ENCODE data around the gene STEAP3.
A peak's percentile ranks its signal among the peaks of the same experiment; 100 is the strongest.
"Not testable (repeated sequence)": the region's sequence is repeated elsewhere in the genome, so short reads cannot be mapped to it uniquely, and the experiment has no call there.

The STEAP3 gene

DNA sequence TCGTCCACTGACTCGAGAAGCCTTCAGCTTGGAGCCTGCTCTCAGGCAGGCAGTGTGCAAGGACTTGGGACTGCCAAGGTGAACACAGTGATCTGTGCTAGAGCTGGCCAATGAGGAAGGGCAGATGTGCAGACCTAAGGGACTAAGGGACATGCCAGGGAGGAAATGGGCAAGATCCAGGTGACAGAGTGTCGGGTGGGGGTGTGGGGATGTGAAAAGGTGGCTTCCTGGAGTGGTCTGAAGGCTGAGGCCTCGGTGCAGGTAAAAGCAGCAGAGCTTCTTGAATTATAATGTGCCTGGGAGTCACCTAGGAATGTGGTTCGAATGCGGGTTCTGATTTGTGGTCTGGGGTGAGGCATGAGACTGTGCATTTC lies 42.0 kb downstream of the STEAP3 start:
- no peak for DNase-seq

DNA sequence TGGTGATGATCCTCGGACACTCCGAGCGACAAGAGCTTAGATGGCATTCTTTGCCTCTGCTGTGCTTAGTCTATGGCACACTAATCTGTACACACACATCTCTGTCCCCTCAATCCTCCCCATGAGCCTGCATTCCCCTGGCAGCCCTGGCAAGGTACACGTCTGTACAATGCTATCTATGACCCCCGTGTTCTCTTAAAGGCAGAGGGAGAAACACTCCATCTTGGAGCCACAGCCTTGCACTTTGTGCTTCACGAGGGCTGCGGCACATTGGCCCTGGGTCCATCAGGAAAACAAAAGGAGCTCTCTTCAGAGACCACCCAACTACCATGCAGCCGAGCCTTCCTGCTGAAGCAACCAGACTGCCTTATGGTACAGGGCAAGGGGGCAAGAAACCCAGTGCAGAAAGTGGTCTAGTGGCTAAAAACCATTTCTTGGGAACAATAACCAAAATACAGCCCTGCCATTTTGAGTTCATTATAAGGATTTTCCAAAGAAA lies 42.5 kb downstream of the STEAP3 start:
- no peak for DNase-seq

- no peak for DNase-seq
Measured at GRCh38 chr2:119267604-119268003, 44.0 kb downstream of the STEAP3 start.

GRCh38 chr2:119276864-119277263 lies 53.2 kb downstream of the STEAP3 start:
- DNase-seq, result no peak

DNA sequence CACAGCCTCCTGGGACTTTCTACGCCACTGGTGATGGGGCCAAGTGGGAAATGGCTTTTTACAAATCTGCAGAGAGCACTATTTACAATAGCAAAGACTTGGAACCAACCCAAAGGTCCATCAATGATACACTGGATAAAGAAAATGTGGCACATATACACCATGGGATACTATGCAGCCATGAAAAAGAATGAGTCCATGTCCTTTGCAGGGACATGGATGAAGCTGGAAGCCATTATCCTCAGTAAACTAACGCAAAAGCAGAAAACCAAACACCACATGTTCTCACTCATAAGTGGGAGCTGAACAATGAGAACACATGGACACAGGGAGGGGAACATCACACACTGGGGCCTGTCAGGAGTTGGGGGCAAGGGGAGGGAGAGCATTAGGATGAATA lies 54.8 kb downstream of the STEAP3 start:
- DNase-seq, result not testable (repeated sequence)

DNA sequence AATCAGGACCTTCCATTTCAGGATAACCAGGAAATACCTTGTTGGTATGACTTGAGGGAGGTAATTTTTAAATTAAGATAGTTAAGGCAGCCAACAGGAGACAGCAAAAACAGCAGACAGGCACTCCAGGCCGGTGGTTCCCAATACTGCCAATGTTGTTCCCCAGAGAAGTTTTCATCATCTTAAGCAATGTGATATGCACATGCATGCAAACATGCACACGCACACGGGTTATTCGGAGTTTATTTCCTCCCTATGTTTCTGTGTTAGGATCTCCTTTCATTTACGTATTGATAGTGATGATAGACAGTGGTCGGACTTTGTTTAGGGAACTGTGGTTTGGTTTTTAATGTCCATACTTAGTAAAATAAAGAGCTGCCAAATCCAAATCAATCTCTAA lies 55.3 kb downstream of the STEAP3 start:
- no peak for DNase-seq

- no peak for DNase-seq
Measured at GRCh38 chr2:119279666-119280065, 56.0 kb downstream of the STEAP3 start.

- no peak for DNase-seq
Measured at GRCh38 chr2:119280680-119281079, 57.0 kb downstream of the STEAP3 start.

DNA sequence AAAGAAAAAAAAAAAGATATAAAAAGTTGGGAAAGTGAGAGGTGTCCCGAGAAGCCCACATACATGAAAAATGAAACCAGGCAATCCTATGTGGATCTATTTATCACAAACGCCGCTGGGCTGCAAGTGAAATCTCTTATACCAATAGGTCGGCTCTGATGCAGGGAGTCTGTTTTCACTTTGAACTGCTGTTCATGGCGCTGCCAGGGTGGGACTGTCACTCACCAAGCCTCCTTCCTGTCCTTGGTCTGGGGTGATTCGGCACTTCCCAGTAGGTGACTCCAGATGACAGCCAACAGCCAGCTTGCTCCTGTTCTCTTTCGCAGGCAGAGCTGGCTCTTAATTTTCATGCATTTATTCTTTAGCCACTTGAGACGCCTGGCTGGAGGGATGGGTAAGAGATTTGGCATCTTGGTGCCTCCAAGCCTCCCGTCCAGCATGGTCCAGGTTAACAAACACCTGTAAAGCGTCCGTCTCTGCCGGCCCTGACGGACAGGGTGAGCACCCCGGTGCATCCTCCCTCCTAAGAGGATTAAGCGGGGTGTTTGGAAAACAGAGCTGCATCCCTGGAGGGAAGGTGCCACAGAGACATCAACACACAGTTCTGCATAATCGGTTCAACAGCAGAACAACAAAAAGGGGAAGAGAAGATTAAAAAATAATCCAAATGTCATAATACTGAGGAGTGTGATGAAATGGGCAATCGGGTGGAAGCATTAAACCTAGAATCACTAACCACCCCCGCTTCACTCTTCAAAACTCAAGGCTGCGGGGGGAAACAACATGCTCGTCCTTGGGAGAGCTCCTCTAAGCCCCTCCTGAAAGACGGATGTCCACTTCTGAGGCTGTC lies 58.7 kb downstream of the STEAP3 start:
- DNase-seq, result no peak

GRCh38 chr2:119282996-119283511 lies 59.4 kb downstream of the STEAP3 start:
- no peak for DNase-seq

DNA sequence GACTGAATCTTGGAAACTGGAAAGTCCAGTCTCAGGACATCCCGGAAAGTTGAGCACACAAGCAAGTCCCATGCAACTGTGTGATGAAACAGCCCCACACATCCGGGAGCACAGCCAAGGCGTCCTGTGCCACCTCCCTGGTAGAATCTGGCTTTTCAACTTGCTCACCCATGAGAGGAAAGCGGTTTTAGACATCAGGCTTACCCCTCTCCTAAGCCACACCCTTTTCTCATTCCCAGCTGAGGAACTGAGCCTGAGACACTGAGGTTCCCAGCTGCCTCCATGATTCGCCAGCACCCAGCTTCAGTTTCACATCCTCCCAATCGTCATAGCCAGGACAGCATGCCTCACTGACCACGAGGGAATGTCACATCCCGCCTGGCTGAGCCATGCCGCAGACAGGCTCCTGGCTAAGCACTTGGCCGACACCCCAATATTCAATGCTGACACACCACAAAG lies 60.3 kb downstream of the STEAP3 start:
- DNase-seq, result peak; percentile 4

DNA sequence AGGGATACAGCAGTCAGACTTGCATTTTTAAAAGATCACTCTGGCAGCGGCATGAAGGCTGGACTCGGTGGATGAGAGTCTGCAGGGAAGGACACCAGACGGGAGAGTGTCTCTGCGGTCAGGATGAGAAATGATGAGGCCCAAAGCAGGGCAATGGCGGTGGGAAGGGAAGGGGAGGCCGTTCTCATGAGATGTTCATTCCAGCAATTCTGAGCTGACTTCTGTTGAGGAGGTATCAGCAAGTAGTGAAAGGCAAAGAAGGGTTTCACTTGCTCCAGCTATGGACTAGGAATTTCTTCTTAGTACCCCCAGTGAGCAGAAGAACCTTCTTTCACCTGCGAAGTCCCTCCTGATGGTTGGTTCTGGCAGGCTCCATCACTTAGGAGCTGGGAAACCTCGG lies 63.0 kb downstream of the STEAP3 start:
- no peak for DNase-seq

DNA sequence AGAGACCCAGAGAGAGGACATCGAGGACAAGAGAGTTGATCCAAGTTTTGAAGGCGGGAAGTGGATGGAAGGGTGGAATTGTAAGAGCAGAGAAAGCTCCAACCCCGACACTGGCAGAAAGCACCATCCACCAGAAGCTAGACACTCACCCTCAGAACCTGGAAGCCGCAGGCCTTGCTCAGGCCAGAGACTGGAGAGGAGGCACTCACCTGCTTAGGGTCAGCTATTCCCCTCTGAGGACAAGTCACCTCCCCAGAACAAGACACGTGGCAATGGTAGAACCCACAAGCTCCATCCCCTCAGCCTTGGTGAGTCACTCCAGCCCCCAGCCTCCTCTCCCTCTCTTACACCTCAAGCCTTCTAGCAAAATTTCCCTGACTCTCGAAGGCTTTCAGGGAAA lies 64.9 kb downstream of the STEAP3 start:
- DNase-seq, result no peak

GRCh38 chr2:119289093-119289492 lies 65.5 kb downstream of the STEAP3 start:
- no peak for DNase-seq

DNA sequence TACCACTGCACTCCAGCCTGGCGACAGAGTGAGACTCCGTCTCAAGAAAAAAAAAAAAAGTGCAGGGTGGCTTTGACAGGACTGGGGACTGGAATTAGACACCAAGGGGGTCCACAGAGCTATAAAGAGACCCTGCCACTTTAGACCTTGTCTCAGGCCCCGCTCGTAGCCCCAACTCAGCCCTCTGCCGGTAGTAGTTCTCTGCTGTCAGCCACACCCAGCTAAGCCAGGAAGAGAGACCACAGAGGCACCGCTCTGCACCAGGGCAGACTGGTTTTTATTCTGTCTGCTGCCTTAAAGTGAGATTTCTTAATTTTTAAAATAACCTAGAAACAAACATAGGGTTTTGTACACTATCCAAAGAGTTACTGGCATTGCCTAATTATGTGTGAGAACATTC lies 66.0 kb downstream of the STEAP3 start:
- no peak for DNase-seq

DNA sequence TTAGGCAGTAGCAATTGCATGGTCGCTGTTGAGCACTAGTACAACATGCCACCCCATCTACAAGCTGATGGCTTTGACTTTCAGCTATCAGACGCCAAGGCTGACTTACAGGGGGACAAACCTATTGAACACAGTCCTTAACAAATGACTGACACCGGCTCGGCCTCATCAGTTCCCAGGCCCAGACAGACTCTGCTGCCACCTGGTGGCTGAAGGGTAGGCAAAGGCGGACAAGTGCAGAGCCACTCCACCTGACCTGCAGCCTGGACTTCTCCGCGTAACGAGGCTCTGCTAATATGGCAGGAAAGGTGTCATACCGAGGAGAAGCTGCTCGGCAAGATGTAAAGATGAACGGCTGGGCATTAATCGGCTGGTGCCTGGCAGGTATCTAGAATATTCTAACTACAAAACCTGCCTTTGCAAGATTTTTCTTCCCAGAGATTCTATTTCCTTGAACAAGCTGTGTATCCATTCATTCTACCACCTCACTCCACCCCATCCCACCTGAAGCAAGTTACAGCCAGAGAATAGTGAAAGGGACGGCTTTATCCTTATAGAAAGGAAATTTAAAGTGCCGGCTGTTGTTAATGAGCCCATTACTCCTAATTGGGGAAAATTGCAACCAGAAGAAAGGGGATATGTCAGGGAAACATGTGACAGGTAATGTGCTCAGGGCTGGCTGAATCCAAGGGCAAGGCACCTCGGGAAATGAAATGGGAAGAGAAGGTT lies 67.4 kb downstream of the STEAP3 start:
- no peak for DNase-seq

- DNase-seq, result no peak
Measured at GRCh38 chr2:119291588-119292167, 68.0 kb downstream of the STEAP3 start.

DNA sequence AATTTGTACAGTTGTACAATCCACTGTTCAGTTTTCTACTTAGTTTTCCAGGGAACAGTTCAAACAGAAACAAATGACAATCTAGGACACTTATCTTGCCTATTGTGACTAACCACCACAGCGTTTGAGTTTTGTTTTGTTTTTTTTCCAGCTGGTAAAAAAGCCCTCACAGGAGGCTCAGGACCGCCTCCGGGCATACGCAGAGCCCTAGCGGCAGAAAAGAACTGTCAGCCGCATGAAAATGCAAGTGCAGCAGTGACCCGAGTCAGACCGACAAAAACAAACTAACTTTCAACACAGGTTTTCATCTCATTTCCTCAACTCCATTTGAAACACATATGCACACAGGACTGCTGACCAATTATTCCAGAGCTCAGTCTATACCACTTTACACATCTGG lies 68.6 kb downstream of the STEAP3 start:
- no peak for DNase-seq

DNA sequence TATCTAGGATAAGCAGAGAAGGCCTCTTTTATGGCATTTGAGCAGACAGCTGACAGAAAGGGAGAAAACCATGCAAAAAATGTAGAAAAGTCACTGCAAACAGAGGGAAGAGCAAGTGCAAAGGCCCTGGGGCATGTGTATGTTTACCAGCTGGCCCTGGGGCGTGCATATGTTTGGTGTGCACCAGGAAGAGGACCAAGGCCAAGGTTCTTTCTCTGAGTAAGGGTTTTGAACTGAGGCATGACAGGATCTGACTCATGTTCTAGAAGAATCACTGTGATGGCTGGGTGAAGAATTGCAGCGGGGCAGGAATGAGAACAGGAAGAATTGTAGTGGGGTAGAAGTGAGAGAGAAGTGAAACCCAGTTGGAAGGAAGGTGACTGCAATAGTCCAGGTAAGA lies 69.6 kb downstream of the STEAP3 start:
- DNase-seq, result no peak

DNA sequence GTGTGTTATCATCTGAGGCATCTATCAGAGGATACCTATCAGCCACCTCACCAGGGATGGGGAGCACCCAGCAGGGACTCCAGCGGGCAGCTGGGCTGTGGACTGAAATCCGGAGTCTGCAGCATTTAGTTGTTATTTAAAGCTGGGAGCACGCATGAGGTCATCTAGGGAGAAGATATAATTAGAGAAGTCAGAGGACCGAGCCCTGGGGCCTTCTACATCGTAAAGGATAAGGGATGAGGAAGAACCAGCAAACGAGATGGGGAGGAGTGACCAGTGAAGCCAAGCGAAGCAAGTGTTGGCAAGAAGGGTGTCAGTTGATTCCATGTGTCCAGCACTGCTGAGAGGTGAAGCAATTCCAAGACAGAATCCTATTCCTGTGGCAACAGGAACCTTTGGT lies 70.3 kb downstream of the STEAP3 start:
- no peak for DNase-seq

DNA sequence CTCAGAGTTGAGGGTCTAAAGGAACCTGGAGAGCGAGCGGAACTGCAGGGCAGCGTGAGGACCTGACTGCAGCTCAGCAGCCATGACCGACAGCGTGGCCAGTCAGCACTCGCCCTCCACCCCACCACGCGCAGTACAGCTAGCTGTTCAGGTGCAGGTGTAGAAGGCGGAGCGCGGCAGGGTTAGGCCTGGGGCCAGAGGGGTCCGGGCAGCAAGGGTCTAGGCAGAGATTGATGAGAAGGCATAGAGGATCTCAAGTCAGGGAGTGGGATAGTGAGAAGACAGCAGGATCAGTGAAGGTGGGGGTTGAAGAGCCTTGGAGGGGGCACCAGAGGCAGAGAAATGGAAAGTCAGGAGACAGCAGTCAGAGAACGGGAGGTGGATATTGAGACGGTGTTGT lies 71.0 kb downstream of the STEAP3 start:
- no peak for DNase-seq

DNA sequence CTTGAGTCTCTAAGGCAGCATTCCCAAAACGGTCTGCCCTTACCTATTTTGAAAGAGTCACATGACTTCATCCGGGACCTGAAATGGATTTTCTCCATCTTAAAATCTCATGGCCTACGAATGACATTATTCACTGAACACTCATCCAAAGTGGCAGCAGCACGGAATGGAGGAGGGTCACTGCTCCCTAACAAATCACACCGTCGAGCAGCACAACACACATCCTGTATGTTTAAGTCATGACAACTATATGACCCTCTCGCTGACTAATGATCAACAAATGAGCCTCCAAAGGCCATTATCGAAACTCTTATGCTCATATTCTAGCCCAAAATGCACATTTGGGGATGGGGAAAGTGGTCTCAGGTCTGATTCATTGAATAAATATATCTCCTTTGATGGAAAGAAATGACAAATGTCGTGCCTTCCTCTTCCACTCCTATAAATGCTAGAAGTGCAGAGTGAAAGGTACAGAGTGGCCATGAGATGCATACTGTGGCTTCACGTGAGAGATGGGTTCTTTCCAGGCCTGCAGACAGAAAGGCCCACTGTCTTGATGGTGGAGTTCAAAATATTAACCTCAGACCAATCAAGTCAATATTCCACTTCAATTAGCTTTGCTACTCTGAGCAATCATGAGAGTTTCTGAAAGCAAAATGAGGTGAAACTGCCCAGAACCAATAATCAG lies 72.2 kb downstream of the STEAP3 start:
- no peak for DNase-seq

GRCh38 chr2:119301413-119301812 lies 77.8 kb downstream of the STEAP3 start:
- DNase-seq, result no peak
